HG03442 (cell line): ENCODE data around the gene BAZ2A.

Source experiments
- ATAC-seq: cut with Tn5 transposase; IDR thresholded peaks from one replicate; pipeline ENCODE4 v1.9.1; 2021; ENCODE audit warnings: mild to moderate bottlenecking, moderate library complexity; ENCODE audit not compliant: unreplicated experiment

BAZ2A gene

DNA sequence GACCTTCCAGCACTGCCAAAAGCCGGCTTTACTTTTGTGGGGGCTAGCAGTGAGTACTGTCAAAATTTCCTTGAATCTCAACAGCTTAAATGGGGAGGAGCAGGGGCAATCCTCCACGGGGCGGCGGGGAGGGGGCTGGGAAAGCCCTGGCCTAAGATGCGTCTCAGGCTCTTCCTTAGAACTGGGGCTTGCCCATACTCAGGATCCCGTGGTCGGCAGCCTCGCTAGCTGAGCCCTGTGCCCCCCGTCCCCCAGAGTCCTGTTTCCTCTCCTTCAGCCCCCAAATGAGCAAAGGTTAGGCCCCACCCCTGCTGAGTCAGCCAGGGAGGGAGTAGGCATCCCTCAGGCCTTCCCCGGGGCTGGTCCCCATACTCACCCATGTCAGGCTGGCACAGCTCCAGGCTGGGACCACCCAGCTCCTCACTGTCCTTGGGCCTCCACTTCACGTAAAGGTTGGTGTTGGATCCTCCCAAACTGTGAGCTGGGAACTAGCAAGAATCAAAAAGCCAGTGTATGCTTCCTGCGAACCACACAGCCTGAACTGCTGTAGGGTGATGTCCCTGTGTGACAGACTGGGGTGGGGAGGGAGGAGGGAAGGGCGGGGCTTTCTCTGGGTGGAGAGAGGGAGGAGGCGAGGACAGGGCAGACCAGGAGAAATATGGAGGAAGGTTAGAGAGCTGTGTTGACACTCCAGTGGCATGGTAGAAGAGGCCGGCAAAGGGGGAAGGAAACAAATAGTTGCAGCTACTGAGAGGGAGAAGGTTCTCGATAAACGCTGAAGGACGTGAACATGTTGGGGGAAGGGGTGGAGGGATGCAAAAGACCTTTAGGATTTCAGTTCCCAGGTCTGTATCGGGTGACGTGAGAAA, 5.9 kb upstream of the BAZ2A start:
- ATAC-seq, result peak; percentile 39

DNA sequence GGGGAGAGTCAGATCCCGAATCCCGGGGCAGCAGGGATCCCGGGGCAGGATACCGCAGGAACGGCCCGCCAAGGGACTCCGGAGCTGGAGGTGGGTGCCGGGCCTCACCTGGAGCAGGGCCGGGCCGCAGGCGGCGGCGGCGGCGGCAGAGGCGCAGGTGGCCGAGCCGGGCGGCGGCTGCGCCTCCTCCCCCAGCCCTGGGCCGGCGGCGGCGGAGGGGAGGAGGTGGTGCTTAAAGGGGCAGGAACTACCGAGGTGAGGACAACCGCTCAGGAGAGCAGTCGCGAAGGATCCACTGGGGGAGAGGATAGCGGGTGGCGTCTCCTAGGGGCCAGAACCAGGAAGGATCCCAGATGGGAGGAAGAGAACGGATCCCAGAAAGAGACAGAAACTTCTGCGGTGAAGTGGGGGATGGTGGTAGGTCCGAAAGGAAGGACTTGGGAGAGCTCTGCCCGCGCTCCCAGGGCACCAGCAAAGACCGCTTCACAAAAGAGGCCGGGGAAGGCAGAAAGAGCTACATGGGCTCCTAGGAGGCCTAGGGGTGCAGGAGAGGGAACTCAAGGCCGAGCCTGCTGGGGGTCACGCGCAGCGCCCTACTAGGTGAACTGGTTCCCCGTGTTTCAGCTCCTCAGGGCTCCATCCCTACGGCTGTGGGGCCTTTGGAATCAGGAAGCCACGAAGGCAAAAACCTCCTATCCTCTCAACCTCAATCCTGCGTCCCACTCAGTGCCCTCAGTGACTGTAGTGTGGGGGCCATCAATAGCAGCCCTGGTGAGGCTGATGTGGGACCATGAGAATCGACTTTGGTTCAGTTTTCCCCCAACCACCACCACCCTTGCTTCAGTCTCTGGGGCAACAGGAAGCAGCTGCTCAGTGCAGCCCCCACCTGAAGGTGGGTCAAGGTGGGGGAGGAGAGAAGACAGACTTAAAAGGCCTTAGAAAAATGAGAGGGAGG, 5.0 kb upstream of the BAZ2A start:
- peak; percentile 30 for ATAC-seq

DNA sequence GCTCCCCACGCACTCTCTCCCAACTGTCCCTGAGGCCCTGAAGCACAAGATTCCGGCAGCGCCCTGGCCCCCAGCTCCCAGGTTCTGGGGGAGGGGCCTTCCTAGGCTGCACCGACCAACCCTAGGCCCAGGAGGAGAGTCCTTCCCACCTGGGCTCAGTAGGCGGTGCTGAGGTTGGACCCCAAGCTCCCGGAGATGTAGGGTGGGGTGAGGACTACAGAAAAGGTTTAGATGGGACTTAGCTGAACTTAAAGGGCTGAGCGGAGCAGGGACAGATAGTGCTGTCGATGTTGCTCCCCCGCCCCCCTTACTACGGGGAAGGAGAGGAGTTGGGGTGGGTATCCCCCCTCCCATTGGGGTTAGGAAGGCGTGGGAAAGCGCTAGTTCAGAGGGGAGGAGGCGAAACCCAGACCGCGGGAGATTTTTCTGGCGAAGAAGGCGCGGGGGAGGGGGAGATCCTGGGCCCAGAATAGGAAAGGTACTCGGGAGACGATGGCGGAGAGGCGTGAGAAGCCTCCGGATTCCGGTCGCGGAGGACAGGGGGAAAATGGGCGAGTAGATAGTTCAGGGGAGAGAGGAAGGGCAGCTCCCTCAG, 4.2 kb upstream of the BAZ2A start:
- no peak for ATAC-seq

DNA sequence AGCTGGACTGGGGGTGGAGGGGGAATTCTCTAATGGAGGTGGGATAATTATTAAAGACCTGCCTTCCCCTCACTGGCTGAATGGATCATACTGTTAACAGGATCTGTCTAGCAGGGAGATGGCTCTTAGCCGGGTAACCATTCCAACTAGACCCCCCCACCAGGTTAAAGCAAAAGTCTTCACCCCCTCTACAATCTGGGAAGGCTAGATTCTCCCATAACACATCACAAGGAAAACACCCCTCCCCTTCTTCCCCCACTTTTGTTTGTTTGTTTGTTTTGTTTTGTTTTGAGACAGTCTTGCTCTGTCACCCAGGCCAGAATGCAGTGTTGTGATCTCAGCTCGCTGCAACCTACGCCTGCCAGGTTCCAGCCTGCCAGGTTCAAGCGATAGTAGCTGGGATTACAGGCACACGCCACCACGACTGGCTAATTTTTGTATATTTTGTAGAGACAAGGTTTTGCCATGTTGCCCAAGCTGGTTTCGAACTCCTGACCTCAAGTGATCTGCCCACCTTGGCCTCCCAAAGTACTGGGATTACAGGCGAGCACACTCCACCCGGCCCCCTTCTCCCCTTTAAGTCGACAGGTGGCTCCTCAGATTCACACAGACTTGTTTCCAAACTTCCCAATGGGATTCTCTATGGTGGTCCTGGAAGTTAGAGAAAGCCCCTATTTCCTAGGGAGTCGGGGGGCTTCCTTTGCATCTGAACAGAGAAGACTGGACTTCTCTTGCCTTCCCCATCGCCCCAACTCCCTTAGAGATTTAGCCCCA, 3.5 kb upstream of the BAZ2A start:
- ATAC-seq, result no peak

DNA sequence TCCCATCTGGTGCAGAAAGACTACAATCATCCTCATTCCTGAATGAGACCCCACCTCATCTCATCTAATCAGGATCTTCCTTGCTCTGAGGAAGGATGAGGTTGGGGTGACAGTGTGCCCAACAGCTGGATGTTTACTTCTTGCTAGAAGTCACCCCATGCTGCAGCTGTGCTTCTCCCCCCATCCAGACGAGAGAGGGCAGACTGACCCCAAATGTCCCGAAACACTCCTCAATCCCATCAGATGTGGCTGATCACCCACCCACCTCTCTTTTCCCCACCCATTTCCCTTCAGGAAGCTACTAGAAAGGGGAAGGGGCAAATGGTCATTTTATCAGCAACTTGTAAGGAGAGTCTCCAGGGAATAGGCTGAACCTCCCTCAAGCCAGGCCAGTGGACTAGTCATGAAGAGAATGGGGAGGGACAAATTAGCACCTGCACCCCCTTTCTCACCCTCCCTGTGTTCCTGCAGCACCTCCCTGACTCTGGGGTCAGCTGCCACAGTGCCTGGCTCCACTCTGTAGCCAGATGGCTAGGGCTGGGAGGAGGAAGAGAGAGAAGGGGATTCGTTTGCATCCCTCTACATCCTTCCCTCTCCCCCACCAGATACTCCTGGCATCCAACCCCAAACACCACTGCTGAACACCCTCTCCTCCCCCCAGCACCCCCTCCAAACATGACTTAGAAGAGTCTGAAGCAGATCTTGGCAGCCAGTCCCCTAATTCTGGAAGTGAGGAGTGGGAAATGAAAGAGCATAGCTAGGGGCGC, 2.8 kb upstream of the BAZ2A start:
- ATAC-seq, result no peak

DNA sequence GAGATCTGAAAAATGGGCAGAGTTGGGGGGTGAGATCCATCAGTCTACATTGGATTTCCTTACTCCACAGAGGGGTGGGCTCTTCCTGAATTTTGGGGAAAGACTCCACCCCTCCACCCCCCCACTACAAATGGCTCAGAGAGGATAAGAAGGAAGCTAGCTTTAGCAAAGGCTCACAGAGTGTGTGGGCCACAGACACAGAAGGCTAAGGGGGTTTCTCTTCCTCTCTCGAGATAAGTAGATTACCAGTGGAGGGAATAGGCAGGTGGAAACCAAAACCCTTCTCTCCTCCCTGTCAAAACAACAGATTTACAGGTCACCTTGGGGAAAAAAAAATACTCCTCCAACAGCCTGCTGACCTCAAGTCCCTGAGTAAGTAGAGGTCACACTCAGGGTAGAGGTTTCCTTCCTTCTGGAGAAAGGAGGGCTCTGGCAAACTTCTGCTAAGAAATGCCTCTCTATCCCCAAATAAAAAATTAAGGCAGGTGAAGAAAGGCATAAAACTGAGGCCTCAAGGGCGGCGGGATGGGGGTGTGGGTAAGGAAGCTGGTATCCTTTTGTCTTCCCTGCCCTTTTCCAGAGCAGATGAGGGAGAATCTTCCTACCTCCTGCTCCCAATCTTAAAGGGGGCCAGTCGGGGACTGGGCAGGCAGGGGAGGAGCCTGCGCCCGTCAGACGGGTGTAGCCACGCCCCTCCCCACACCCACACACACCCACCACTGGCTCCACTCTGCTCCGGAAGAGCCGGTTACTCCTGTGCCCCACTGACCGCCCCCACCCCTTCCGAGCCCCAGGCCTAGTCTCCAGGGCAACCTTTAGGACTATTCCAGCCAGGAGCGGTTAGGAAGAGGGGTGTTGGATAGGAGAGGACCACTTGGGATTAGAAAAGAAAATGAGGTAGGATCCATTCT, 1.9 kb upstream of the BAZ2A start:
- ATAC-seq, result no peak

DNA sequence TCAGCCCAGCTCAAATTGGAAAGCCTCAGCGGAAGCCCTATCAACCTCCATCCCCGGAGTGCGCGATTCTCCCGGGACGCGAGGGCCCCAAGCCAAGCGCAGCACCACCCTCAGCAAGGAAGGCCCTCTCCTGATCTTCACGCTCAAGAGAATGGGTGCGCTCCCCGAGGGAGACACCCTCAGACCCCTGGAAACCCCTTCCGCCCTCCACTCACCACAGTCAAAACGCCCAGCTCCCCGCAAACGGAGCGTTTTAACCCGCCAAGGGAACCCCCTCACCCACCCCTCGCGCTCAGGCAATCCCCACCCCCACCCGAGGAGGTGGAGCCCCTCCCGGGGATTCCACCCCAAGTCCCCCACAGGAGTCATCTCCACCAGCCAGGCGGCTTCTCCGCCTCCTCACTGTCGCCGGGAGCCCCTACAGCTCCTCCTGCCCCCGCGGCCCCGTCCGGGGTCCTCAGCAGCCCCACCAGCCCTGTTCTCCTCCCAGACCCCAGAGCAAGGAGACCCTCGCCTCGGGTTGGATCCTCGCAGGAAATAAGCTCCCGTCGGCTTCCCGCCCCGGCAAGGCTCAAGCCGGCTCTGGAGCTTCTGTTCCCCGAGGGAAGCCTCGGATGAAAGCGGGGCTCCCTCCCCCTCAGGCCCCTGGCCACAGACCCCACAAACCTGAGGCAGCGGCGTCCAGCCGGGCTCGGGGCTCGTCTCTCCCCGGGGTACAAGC, 507 bp downstream of the BAZ2A start:
- peak; percentile 9 for ATAC-seq

DNA sequence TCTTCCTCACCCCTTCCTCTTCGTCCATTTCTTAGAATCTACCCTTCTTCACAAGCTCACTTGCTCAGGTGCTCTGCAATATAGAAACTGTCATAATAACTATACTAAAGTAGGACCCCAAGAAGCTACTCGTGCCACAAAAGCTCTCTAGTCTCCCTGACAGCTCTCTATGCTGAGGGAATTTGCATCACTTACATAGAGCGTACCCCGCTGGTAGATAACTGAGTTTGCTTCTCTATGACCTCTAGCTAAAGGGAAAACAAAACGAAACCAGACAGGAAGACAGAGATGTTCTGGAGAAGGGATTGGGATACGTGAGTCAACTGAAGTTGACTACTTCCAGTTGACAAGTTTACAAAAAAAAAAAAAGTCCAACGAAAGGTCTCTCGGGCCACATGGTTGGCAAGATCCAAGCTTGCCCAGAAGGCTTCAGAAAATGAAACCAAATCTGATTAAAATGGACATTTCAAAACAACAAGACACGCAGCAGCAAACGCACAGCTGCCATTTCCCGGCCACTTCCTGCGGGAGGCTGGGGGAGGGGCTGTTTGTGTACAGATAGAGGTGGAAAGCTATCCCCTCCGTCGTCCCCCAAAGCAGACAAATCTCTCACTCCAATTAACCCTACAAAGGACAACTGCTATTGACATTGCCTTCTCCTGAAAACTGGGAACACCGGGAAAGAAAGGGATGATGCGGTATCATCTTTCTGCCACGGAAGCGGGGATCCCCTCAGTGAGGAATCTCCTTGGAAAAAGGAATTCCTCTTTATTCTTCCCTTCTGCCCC, 1.3 kb downstream of the BAZ2A start:
- ATAC-seq, result no peak

DNA sequence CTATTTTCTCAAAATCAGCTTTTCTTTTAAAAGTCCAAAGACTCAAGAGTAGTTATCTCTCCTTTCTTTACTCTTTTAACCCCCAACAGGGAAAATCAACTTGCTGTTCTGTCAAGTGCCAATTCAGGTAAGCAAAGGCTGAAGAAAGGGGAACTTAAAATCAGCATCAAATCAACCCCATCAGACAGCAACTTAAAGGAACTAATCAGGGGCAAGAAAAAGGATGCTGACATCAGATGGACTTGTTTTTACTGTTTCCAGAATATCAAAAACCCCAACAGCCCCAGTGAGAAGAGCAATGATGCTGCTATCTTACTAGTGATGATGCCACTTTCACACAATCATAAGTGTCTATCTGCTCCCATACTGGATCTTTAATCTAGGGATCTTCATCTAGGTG, 3.4 kb downstream of the BAZ2A start:
- no peak for ATAC-seq

DNA sequence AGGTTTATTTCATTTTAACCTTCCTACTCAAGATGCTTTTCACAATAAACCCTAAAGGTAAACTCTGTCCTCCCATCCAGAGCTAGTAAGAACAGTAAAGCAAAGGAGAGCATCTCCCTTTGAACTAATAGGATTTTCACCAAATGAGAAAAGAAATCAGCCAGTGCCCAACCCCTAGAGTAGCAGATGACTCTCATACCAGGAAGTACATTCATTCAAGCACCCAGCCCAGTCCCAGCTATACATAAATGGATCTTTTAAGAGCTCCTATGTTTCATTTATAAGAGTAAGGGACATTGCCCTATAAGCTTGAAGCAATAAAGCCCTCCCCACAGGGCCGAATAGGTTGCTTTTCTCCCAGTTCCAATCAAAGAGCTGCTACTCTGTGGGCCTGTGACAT, 7.6 kb downstream of the BAZ2A start:
- ATAC-seq, result no peak

DNA sequence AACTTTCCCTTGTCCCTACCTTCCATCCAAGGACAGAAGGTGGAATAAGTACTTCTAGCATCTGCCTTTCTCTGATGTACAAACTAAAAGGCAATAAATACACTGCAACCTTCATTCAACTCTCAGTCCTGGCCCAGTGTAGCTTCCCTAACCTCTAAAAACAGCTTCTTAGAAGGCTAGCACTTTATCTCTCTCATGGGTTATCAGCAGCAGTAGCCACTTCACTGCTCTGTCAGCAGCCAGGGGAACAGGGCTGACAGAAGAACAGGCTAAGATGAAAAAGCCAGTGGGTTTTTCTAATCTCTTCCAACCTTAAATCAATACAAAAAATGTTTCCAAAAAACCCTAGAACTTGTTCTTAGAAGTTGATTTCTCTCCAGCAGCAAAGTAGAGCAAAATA, 13.2 kb downstream of the BAZ2A start:
- no peak for ATAC-seq

DNA sequence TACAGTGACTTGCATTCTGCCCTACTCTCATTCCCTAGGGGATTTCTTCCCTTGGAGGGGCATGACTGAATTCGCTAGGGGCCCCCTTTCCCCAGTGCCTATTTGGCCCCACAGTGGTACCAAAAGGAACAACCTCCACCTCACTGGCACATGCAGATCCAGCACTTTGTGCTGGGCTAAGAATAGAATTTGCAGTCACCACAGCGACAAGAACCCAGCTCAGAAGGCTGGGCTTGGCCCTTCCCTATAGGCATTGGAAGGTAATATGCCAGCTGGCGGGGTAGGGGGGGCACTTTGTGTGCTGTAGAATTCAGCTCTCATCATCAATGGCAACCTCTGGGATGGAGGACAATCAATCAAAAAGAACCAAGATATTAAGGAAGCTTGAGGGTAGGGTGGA, 13.9 kb downstream of the BAZ2A start:
- ATAC-seq, result no peak

DNA sequence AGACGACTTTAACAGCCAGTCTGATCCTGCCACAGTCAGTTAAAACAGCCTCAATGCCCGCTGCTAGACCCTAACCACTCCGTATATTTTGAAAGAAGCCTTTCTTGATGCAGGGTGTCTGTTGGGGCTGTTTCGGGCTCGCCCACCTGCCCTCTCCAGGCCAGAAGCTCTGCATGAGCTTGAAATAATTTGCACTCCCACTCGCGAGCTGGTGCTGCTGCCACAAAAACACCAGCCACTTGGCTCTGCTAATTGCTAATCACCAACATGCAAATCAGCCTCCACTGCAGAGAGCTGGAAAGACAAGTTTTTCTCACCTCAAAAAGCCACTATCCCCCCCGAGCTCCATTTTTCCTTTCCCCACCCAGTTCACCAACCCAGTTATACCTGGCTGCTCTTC, 15.5 kb downstream of the BAZ2A start:
- no peak for ATAC-seq

DNA sequence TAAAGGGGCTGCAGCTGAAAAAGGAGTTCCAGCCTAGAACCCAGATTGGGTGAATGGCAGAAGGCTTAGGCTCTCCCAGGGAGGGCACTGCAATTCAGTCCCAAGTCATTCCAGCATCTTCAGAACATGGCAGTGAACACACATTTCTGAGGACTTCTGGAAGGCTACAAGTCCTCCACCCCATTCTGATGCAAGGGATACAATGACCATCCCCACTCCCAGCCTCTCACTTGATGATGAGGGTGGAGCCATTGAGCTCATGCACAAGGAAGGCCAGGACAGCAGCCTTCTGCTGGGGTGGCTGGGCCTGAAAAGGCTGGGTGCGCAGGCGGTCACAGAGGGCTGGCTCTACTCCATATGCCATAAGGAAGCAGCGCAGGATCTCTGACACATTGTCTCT, 25.8 kb downstream of the BAZ2A start:
- ATAC-seq, result no peak

DNA sequence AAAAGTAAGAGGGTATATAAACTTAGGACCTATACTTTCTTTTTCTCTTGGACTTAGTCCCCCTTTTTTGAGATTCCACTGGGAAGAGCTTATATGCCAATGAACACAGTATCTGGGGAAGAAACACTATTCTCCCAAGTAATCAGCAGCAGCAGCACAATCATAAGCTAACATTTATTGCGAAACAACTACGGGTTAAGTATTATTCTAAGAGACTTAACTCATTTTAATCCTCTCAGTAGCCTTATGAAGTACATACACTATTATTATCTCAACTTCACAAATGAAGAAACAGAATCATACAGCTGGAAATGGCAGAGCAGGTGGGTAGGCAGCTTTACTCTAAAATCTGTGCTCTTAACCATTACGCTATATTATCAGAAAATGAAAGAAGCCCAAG, 27.9 kb downstream of the BAZ2A start:
- ATAC-seq, result no peak

DNA sequence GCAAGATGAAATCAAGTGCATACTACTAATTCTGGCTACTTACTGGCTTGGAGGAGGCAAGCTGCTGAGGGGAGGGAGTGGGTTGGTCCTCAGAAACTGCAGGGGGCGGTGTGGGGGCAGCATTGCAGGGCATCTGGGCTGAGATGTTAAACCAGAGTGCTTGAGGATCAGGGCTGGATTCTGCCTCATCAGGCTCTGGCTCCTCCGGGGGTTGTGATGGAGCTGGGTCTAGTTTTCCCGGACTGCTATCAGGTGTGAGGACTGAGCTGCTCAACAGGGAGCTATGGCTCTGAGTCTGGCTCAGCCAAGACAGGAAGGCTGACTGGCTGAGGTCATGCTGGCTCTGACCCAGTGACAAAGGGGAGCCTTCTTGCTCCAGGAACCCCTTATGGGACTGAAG, 28.6 kb downstream of the BAZ2A start:
- no peak for ATAC-seq

DNA sequence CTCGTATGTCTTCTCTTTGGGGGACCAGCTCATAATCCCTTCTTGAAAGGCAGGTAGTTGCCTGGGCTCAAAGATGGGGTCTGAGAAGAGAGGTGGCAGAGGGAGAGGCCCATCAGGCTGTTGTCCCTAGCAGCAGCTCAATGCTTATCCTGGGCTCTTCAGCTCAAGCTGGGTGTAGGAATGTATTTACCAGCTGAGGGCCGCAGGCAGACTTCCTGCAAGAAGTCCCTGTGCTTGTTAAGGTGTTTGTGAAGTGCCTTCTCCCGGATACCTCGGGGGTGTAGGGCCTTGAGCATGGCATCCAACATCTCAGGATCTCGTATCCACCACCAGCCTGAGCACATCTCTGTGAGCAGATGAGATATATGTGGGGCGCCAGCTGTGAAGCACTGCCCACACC, 29.4 kb downstream of the BAZ2A start:
- no peak for ATAC-seq

DNA sequence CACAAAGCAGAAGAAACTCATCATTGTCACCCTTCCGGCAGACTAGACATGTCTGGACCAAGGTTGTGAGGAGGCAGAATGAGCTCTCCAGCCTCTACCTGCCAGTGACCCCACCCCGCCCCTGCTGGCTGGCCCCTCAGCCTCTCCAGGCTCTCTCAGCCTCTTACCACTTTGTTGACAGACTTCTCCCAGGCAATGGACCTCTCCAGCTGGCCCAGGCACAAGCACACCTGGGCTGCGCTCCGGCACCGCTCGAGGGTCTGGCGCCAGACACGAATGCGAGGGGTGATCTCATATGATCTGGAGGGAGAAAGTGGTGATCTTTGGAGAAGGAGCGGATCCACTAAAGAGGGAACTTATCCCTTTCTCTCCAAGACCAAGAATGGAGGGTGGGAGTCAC, 30.3 kb downstream of the BAZ2A start:
- ATAC-seq, result no peak
